Lower leg skin (tissue), 3 donors: ENCODE data around the gene CYP27A1.
A peak's percentile ranks its signal among the peaks of the same experiment; 100 is the strongest.

Experiments used
- POLR2A ChIP-seq, 2 donors: fragments of 450-650 bp; IDR thresholded peaks; one replicate each; pipeline ENCODE4 v1.6.1; 2016 to 2017; ENCODE audit warnings: antibody characterized with exemption in 2 of 2, mild to moderate bottlenecking in 1 of 2, moderate library complexity in 1 of 2
- TF ChIP-seq, protein P1 (sequence below), 3 donors: fragments of 450-650 bp; IDR thresholded peaks; one replicate each; pipeline ENCODE4 v1.5.1; 2016; ENCODE audit warnings: antibody characterized with exemption in 3 of 3, mild to moderate bottlenecking in 3 of 3, moderate library complexity in 2 of 3

DNA sequence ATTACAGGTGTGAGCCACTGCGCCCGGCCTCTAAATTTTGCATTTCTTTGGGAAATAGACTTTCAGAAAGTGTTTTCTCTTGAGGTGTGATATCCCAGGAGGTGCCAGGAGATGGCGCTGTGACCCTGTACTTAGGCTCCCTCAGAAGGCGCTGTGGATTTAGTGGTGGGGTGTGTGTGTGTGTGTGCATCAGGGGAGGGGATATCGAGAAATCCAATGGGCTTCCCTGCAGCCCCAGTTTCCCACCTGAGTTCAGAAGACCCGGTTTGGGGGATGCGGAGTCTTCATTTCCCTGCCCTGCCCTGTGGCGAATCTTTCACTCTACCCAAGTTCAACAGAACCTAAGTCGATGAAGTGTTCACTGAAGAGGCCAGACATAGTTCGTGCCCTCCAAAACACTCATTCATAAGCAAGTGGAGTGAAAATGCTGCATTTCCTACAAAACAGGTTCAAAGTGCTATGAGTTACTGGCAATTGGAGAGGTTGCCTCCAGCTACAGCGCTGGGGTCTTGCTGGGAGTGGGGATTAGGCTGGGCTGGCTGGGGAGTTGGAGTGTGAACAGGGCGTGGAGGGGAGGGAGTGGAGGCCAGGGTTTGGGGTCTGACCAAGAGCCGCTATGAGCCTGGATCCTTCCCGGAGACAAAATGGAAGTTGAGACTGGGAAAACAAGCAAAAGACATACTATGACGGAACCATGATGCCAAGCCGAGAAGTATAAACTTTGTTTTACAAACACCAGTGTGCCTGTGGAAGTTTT, 71.1 kb downstream of the CYP27A1 start:
- TF ChIP-seq, protein P1, sequence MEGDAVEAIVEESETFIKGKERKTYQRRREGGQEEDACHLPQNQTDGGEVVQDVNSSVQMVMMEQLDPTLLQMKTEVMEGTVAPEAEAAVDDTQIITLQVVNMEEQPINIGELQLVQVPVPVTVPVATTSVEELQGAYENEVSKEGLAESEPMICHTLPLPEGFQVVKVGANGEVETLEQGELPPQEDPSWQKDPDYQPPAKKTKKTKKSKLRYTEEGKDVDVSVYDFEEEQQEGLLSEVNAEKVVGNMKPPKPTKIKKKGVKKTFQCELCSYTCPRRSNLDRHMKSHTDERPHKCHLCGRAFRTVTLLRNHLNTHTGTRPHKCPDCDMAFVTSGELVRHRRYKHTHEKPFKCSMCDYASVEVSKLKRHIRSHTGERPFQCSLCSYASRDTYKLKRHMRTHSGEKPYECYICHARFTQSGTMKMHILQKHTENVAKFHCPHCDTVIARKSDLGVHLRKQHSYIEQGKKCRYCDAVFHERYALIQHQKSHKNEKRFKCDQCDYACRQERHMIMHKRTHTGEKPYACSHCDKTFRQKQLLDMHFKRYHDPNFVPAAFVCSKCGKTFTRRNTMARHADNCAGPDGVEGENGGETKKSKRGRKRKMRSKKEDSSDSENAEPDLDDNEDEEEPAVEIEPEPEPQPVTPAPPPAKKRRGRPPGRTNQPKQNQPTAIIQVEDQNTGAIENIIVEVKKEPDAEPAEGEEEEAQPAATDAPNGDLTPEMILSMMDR (IDR thresholded peaks at IDR 0.05), result peak in 1 of 3 donors; percentile 34
- no peak for TF ChIP-seq POLR2A (IDR thresholded peaks at IDR 0.05)
